ENCODE results near the gene C18orf54.
"Not testable (repeated sequence)": the region's sequence is repeated elsewhere in the genome, so short reads cannot be mapped to it uniquely, and the experiment has no call there.

C18orf54 gene

GRCh38 chr18:54357660-54358494 lies at the start of gene C18orf54, which contains the start of gene STARD6:
Gene C18orf54, plus strand, starts transcription at chr18:54357906. Its CDS starts 2,667 bp downstream, at chr18:54360573.
Gene STARD6, minus strand, starts transcription at chr18:54357858. Its CDS starts 3,285 bp downstream, at chr18:54354573.
- DNase-seq, result peak; percentile 84 to 87

- not testable (repeated sequence) for DNase-seq
Measured at GRCh38 chr18:54309564-54309963, 48.1 kb upstream of the C18orf54 start.

GRCh38 chr18:54316071-54316820 lies 41.5 kb upstream of the C18orf54 start:
- no peak for DNase-seq

- DNase-seq, result no peak
Measured at GRCh38 chr18:54323561-54323960, 34.1 kb upstream of the C18orf54 start.

GRCh38 chr18:54323970-54324369 lies 33.7 kb upstream of the C18orf54 start:
- DNase-seq, result no peak

GRCh38 chr18:54327818-54328217 lies 29.9 kb upstream of the C18orf54 start:
- DNase-seq, result no peak

GRCh38 chr18:54329787-54330186 lies 27.9 kb upstream of the C18orf54 start:
- DNase-seq, result no peak

- no peak for DNase-seq
Measured at GRCh38 chr18:54330768-54331548, 26.7 kb upstream of the C18orf54 start.

GRCh38 chr18:54335638-54336173 lies 22.0 kb upstream of the C18orf54 start:
- DNase-seq, result no peak

GRCh38 chr18:54338230-54338629 lies 19.5 kb upstream of the C18orf54 start:
- DNase-seq, result no peak

GRCh38 chr18:54351186-54351585 lies 6.5 kb upstream of the C18orf54 start:
- no peak for DNase-seq

- no peak for DNase-seq
Measured at GRCh38 chr18:54357082-54357659, 535 bp upstream of the C18orf54 start.

GRCh38 chr18:54358495-54359040 lies 862 bp downstream of the C18orf54 start:
- DNase-seq, result no peak

- no peak for DNase-seq
Measured at GRCh38 chr18:54359233-54359632, 1.5 kb downstream of the C18orf54 start.

- DNase-seq, result no peak
Measured at GRCh38 chr18:54360406-54360805, 2.7 kb downstream of the C18orf54 start.

- DNase-seq, result no peak
Measured at GRCh38 chr18:54378057-54378456, 20.4 kb downstream of the C18orf54 start.

GRCh38 chr18:54381640-54382039 lies 23.9 kb downstream of the C18orf54 start:
- no peak for DNase-seq

GRCh38 chr18:54382076-54382475 lies 24.4 kb downstream of the C18orf54 start:
- no peak for DNase-seq

- DNase-seq, result no peak
Measured at GRCh38 chr18:54382733-54383252, 25.1 kb downstream of the C18orf54 start.

GRCh38 chr18:54386043-54386442 lies 28.3 kb downstream of the C18orf54 start:
- no peak for DNase-seq

GRCh38 chr18:54386800-54387495 lies 29.2 kb downstream of the C18orf54 start:
- DNase-seq, result not testable (repeated sequence)

Data from activated CD4-positive, alpha-beta T cell treated with anti-CD3 and anti-CD28 coated beads for 4 hours (primary cell).